NCI-H526 treated with DMSO at 0.1 percent for 48 hours (cell line): ENCODE results near the gene MYL5.
A peak's percentile ranks its signal among the peaks of the same experiment; 100 is the strongest.
"Not testable (repeated sequence)": the region's sequence is repeated elsewhere in the genome, so short reads cannot be mapped to it uniquely, and the experiment has no call there.

ENCODE experiments used
- DNase-seq: peaks from one replicate; lab custom pipeline; 2025; lab: John Stamatoyannopoulos, UW

Gene MYL5, protein sequence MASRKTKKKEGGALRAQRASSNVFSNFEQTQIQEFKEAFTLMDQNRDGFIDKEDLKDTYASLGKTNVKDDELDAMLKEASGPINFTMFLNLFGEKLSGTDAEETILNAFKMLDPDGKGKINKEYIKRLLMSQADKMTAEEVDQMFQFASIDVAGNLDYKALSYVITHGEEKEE

DNA sequence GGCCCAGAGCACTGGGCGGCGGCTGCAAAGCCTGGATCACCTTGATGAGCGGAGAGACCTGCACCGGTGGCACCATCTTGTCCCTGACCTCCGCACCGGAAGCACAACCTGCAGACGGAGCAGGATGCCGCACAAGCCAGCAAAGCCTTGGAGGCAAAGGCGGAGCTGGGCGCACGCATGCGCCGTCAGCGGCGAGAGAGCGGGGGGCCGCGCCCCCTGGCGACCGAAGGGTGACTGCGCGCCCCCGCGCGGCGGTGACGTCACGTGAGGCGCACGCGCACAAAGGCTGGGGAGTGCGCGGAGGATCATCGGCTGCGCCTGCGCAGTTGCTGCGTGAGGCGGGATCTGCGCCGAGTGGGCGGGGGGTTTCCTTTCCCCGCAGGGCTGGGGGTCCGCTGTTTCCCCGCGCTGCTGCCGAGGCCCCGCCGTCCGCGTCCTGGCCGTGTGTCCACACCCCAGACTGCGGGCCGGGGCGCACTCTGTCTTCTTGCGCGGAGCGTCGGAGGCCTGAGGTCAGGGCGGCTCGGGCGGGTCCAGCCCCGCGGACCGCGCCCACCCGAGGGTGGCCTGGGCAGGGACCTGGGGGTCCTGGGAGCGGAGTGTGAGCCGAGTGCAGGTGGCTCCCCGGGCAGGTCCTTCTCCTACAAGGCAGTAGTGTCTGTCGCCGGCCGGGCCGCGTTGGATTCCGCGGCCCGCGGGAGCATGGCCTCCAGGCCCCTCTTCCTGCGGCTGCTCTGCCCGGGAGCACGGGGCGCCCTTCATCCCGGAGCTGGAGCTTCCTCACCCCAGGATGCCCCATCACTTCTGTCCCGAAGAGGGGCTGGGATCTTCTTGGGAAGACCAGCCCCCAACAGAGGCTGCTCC is at the start of gene MYL5, which contains the start of gene ATP5ME:
MYL5 (plus strand) TSS at position 371 of the 864 bp plus-strand sequence. CDS start 3,485 bp downstream, outside the sequence.
ATP5ME (minus strand) TSS at position 105 of the 864 bp plus-strand sequence; CDS start at position 76, 29 bp downstream.
- DNase-seq: peak; percentile 83

DNA sequence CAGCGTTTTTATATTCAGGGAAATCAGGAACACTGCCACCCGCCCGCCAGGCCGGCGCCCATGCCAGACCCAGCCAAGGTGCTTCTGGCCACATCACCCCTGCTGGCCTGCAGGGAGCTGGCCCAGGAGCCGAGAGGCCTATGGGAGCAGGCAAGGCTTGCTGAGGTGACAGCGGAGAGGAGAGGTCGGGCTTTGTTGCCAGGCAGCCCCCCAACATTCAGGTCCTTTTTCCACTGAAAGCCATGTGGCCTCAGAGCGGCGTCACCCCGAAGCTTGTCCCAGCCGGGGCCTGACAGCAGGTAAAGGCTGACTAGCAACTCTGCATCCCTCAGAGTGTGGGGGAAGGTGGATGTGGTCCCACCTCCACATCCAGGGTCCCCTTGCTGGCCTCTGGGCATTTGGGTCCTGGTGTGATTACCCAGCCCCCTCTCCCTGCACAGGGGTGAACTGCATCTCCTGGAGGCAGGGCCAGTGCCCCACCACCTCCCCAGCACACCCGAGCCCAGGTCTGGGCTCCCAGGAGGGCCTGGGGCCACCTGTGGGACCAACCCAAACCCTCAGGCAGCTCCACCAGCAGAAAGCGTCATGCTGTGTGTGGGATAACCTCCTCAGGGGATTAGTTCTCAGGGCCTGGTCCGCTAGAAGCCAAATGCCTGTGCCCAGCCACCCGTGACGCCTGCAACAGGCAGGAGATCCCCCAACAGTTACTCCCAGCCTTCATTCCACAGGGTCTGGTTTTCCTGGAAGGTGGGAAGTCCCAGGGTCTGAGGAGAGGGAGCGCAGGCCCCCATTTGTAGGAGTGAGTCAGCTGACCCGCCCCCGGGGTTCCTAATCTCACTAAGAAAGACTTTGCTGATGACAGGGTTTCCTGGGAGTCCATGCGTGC is 49.4 kb upstream of the MYL5 start, which contains the start of gene PDE6B:
PDE6B (plus strand) TSS at position 869 of the 886 bp plus-strand sequence. CDS start 54 bp downstream, outside the sequence.
- no peak for DNase-seq

DNA sequence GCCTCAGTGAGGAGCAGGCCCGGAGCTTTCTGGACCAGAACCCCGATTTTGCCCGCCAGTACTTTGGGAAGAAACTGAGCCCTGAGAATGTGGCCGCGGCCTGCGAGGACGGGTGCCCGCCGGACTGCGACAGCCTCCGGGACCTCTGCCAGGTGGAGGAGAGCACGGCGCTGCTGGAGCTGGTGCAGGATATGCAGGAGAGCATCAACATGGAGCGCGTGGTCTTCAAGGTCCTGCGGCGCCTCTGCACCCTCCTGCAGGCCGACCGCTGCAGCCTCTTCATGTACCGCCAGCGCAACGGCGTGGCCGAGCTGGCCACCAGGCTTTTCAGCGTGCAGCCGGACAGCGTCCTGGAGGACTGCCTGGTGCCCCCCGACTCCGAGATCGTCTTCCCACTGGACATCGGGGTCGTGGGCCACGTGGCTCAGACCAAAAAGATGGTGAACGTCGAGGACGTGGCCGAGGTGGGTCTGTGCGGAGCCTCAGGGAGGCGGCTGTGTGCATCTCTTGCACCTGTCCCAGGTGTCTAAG is 48.6 kb upstream of the MYL5 start:
- no peak for DNase-seq

DNA sequence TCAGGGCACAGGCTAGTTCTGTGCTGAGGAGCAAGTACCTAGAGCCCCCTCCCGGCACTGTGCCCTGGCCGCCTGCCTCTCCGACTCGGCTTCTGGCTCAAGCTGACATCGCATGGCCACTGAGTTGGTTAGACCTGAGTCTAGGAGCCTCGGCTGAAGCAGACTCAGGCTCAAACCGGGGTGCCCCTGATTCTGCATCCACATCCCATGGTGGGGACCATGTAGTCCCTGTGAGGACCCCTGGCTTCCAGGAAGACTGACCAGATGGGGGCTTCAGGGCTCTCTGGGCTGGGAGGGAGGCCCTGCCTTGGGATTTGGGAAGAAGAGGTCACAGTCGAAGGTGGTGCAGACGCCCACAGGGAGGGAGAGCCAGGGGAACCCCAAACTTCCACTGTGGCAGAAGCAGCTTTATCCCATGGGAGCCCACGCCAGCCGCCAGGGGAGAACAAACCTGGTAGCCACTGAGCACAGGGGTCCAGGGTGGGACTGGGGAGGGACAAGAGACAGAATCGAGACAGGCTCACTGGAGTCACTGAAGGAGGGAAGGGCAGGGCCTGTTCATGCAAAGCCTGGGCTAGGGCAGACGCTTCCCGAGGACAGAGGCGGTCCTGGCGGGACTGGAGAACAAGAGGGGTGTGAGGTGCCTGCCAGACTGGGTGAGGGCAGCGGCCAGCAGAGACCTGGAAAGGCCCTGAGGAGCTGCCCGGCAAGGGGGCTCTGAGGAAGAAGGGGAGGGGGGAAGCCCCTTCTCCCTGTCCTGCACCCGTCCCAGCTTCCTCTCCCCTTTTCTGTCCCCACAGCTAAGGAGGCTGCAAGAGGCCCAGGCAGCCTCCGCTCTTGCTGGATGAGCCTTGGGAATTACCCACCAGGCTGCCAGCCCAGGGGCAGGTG is 47.9 kb upstream of the MYL5 start:
- DNase-seq: no peak

DNA sequence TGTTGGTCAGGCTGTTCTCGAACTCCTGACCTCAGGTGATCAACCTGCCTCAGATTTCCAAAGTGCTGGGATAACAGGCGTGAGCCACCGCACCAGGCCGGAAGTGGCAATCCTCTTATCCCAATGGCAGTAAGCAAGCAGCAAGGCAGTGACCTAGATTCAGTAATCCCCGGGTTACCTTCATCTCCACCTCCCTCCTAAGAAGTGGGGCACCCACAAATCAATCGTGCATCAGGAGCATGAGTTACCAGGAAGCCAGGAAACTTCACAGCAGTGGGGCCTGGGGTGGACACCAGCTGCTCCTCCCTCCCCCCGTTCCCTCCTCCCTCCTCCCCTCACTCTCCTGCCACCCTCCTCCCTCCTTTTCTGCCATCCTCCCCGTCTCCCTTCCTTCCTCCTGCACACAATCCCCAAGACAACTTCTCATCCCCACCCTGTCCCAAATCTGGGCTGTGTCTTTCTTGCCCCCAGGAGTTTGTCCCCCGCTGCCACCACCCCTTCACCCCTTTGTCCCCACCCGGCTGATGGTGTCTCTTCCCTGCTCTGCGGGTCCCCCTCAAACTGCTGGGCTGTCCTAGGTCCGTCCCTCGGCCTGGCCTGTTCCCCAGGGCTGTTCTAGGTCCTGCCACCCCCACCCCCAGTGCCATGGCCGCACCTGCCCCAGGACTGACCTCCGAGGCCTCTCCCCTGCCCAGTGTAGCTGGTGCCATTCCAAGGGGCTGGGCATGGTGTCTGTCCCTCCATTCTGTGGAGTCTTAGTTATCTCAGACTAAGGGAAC is 46.8 kb upstream of the MYL5 start:
- DNase-seq: no peak

DNA sequence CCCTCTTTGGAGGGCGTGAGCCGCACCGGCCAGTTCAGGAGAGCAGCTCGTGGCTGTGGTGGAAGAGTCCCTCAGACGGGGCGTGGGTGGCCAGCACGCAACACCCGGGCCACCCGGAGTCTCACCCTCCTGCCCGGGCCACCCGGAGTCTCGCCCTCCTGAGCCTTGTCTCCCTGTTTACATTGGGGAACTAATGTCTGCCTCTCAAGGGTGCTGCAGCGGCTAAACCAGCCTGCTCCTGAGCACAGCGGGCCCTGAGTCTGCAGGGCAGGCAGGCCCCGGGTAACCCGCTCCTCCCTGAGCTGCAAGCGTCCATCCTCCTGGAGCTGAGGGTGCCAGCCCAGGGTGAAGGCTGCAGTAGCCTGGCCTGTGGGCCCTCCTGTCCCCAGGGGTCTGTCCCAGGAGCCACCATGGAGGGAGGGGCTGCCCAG is 46.0 kb upstream of the MYL5 start:
- DNase-seq: no peak

DNA sequence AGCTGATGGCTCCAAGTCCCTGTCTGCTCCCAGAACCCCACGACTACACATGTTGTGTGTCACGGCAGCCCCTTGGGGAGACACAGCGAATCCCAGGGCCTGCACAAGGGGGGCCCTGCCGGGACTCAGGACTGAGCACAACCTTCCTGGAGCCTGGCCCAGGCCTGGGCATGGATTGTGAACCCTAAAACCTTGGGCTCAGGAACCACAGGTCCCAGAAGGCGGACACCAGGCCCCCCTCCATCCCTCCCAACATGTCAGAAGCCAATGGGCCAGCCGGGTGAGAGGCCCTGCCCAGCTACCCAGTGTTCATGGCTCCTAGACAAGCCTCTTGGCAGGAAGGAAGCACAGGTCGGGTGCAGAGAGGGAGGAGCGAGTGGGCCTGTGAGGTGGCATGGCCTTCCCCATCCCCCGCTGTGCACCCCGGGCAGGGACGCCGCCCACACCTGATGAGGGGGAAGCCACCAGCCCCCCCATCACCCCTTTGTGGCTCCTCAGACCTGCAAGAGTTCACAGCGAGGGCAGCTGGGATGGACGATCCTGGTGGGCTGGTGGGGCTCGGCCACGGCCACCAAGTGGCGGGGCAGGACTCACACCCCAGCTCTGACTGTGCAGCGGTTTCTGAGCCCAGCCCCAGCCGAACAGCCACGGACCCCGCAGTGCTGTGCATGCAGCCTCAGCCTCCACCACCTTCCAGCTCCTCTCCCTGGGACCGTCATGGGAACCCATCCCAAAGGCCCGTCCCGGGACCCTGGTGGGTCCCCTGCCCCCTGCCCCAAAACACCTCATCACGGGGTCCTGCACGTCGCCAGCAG is 45.3 kb upstream of the MYL5 start:
- DNase-seq: no peak

DNA sequence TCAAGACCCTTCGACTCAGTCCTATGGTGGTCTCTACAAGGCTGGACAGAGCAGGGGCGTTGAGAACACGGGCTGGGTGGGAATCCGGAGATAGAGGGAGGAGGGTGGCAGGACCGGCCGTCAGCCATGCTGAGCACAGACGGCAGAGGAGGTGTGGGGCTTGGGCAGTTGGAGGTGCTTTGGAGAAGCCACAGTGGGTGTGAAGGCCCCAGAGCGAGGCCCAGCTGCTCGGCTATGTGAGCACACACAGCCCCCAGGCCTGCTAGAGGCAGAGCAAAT is 44.8 kb upstream of the MYL5 start:
- DNase-seq: no peak

DNA sequence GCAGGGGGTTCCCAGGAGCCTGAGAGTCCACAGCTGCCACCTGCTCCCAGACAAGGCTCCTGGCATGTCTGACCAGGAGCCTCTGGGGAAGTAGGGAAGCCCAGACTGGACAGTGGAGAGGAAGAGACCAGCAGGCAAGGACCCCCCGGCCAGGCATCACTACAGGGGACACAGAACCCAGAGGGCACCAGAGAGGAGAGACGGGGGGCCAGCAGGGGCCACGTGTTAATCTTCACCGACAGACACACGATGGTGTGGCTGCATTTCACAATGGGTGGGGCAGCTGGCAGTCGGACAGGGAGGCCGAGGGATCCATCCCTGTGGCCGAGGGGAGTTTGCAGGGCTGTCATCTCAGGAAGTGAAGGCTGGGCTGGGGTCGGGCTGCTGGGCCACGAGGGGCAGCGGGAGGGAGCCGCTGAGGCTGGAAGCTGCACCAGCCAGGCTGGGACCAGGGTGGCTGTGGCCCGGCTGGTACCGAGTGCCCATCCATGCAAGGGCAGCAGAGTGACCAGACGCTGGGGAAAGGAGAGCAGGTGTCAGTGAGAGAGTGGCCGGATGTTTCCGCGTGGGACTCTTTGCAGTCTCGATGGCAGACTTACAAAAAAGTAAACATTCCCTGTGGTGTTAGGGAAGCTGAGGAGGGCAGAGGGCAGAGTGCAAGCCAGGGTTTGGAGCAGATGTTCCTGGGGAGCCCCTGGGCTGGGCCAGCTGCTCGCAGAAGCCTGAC is 44.3 kb upstream of the MYL5 start:
- DNase-seq: no peak

DNA sequence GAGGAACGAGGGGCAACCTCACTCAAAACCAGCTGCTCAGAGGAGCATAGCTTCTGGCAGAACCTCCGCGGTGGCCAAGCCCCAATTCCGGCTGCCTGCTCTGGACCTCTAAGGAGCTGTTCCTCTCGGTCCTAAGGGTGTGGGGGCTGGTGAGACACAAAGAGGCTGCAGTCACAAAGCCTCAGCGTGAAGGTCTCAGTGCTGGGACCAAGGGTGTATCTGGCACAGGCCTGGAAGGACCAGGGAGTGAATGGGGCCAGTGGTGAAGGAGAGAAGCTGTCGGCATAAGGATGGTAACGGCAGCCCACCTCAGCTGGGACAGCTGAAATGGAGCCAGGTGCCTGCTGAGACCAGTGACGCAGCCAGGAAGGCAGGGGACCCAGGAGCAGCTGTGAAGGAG is 43.7 kb upstream of the MYL5 start:
- no peak for DNase-seq

DNA sequence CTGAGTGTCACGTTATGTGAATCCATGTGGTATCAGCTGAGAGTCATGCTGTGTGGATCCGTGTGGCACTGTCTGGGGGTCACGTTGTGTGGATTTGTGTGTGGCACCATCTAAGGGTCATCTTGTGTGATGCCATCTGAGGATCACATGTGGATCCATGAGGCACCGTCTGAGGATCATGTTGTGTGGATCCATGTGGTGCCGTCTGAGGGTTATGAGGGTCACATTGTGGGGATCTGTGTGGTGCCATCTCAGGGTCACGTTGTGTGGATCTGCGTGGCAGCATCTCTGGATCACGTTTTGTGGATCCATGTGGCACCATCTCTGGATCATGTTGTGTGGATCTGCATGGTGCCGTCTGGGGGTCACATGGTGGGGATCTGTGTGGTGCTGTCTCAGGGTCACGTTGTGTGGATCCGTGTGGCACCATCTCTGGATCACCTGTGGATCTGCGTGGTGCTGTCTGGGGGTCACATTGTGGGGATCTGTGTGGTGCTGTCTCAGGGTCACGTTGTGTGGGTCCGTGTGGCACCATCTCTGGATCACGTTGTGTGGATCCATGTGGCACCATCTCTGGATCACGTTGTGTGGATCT is 42.0 kb upstream of the MYL5 start:
- DNase-seq: no peak

DNA sequence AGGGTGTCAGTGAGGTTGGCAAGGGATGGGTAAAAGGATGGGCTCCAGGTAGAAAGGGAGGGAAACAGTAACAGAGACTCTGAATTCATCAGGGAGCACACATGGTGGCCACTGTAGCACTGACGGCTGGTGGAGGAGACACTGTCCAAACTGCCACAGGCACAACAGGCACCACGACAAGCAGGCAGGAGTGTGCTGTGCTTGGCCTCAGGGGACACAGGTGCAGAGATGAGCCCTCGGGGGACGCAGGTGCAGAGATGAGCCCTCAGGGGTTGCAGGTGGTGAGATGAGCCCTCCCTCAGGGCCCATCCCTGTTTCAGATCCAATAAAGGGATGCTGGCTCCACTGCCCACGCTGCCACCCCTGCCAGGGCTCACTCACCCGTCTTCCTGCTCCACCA is 41.4 kb upstream of the MYL5 start:
- DNase-seq: no peak

DNA sequence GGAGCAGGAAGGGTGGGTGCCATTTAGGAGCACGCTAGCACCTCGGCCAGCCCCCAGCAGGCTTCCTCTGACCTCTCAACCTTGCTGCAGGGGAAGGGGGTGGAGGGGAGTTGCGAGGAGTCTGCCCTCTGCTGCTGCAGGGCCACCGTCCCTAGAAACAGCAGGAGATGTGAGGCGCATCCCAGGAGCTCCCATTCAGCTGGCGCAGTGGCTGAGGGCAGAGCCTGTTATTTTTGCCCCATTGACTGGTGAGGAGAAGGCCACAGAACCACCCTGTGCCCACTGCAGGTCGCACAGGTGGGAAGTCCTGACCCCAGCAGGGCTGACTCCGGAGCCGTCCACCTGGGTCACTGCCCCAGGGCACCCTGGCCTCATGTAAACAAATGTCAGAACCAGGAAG is 40.9 kb upstream of the MYL5 start:
- DNase-seq: no peak

DNA sequence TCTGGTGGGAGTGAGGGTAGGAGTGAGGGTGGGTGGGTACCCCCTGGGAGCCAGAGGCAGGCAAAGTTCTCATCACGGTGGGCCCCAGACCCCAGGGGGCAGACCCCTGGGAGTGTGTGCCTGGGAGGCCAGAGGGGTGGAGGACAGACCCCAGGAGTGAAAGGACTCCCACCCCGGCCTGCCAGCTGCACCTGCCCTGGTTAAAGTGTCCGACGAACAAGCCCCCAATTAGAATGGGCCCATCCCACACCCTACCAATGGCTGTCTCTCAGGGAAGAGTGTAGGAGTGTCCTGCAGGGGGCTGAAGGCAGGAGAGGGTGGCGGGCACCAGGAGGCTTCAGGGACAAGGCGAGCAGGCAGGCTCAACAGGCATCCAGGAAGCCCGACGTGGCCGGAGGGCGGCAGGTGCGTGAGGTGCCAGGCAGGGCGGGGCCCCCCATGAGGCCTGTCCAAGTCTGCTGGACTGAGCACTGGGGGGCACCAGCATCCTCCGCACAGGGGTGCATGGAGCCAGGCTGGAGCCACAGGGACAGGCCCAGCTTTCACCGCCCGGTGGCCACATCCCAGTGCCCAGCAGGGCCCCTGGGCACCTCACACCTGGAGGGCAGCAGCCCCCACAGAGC is 40.3 kb upstream of the MYL5 start:
- DNase-seq: no peak

DNA sequence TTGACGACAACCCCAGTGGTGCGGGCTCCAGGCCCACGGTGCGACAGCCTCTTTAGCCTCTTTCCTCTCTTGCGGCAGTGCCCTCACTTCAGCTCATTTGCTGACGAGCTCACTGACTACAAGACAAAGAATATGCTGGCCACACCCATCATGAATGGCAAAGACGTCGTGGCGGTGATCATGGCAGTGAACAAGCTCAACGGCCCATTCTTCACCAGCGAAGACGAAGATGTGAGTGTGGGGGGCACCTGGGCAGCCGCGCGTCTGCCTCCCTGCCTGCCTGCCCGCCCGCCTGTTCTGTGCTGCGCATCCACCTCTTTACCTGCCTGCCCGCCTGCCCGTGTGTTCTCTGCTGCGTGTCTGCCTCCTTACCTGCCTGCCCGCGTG is 39.8 kb upstream of the MYL5 start:
- DNase-seq: no peak

DNA sequence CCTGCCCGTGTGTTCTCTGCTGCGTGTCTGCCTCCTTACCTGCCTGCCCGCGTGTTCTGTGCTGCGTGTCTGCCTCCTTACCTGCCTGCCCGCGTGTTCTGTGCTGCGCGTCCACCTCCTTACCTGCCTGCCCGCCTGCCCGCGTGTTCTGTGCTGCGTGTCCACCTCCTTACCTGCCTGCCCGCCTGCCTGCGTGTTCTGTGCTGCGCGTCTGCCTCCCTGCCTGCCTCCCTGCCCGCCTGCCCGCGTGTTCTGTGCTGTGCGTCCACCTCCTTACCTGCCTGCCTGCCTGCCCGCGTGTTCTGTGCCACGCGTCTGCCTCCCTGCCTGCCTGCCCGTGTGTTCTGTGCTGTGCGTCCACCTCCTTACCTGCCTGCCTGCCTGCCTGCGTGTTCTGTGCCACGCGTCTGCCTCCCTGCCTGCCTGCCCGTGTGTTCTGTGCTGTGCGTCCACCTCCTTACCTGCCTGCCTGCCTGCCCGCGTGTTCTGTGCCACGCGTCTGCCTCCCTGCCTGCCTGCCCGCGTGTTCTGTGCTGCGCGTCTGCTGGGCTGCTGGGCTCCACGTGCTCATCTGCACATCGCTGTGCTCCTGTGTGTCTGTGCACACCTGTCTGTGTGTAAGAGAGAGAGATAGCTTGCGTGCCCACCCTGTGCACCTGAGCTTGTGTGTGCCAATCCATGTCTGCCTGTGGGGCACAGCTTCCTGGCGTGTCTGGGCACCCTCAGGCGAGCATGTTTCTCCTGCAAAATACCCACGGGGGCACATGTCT is 39.1 kb upstream of the MYL5 start:
- DNase-seq: not testable (repeated sequence)
